ENCODE data around the gene ALKBH2.

DNA sequence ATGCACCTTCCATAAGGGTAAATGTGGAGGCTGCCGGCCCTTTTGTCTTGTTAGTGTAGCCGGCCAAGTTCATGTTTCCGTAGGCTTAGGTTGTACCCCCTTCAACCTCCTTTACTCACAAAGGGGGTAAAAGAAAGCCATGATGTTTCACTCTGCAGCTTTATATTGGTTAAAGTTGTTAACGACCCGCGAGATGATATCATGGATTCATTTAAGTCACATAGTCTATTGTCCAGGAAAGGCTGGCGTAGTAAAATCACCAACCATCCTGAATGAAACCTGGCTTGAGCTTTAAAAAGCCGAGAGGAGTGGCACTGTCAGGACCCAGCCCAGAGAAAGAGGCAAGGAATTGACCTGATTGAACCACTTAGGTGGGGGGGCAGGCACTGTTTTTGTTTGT is 5.4 kb upstream of the ALKBH2 start:
- no peak for TF ChIP-seq POLR2A (IDR thresholded peaks at IDR 0.05; ENCODE audit: low read length)
- TF ChIP-seq GATA1 (IDR thresholded peaks at IDR 0.05; ENCODE audit: low read depth, low read length): no peak
